H1 (cell line): ENCODE data around the gene NTPCR. TPM values are rescaled to one million over a fixed set of nuclear protein-coding genes. Genes with fewer than 3 reads are reported as not detected.

ENCODE experiments used
- BCL11A ChIP-seq, 2 experiments: IDR thresholded peaks; one replicate each; pipeline ENCODE4 v1.6.1; 2011; ENCODE audit warnings: low read depth in 2 of 2, low read length in 2 of 2, mild to moderate bottlenecking in 2 of 2
- BRCA1 ChIP-seq: IDR thresholded peaks from 2 replicates; pipeline ENCODE4 v1.6.1; 2012; ENCODE audit warnings: low read depth, low read length, improper control_type of control experiment
- CREB1 ChIP-seq: IDR thresholded peaks from 2 replicates; pipeline ENCODE4 v1.6.1; 2012; ENCODE audit warnings: inconsistent platforms
- GABPA ChIP-seq: IDR thresholded peaks from 2 replicates; pipeline ENCODE4 v1.6.1; 2011; ENCODE audit warnings: mild to moderate bottlenecking, low read length, moderate library complexity, borderline replicate concordance; ENCODE audit not compliant: insufficient read depth
- RXRA ChIP-seq: IDR thresholded peaks from 2 replicates; pipeline ENCODE4 v1.6.1; 2011; ENCODE audit warnings: low read depth, mild to moderate bottlenecking, low read length, moderate library complexity; ENCODE audit not compliant: insufficient read depth
- SIRT6 ChIP-seq: IDR thresholded peaks from one replicate; pipeline ENCODE4 v1.7.1; 2012; ENCODE audit warnings: low read length, inconsistent platforms
- SP1 ChIP-seq: IDR thresholded peaks from 2 replicates; pipeline ENCODE4 v1.6.1; 2011; ENCODE audit warnings: low read depth, low read length
- polyA plus RNA-seq, 7 experiments: library from polyadenylated mRNA; depleted of rRNA in 3 of 7; stranded (reverse) in 5 of 7; unstranded in 2 of 7; fragments of >200 nt in 5 of 7; fragments of 200-250 nt in 2 of 7; gene quantifications; 1 replicate in 5 of 7; 2 replicates in 1 of 7; 4 replicates in 1 of 7; pipeline versions ENCODE4 v1.2.1 to v1.2.3, GENCODE V29; 2011 to 2013; ENCODE audit warnings: missing spikeins in 2 of 7, mixed read lengths in 2 of 7
- total RNA-seq: library from RNA; stranded (reverse); fragmentation: NEBNext Ultra II Directional; extraction: Animal tissue kit (Norgen Biotek cat#: 25700); gene quantifications from 2 replicates; pipeline ENCODE4 v1.2.1, GENCODE V29; 2021

NTPCR gene
- total and polyA plus RNA-seq, 2 of the 8 experiments (the other 6 are each of a cell fraction or from before 2014, with no cell fraction given) = 22.6 to 73.1 TPM

- TF ChIP-seq SIRT6 (no peak), CREB1 (no peak), BCL11A (IDR thresholded peaks at IDR 0.05; ENCODE audit: low read depth in 2 of 2, low read length in 2 of 2) (no peak), GABPA (no peak), BRCA1 (no peak), RXRA (no peak), SP1 (no peak)
Measured at GRCh38 chr1:232979558-232979957, 29.1 kb downstream of the NTPCR start (continued).
